Measurements from ENCODE around the gene DIO3. TPM values are rescaled to one million over a fixed set of nuclear protein-coding genes. Genes with fewer than 3 reads are reported as not detected.
"Not testable (repeated sequence)": the region's sequence is repeated elsewhere in the genome, so short reads cannot be mapped to it uniquely, and the experiment has no call there.

Gene DIO3
- total RNA-seq, 1 donor from 2014 or later, result 16.1 TPM

- Mint-ChIP-seq H3K4me3 (peak overlapping the region; percentile 89), H3K27ac (no peak overlapping the region), H3K36me3 (no peaks in the 10 kb centered on the region), H3K27me3 (peaks cover 84% of the 10 kb centered on the region), H3K9me3 (no peaks in the 10 kb centered on the region), H3K4me1 (ENCODE audit: unreplicated experiment) (peaks cover 15% of the 10 kb centered on the region)
- no peak for DNase-seq (ENCODE audit: extremely low spot score, unreplicated experiment)
- TF ChIP-seq CTCF (conservative IDR thresholded peaks at IDR 0.05), result peak; percentile 48
Measured at GRCh38 chr14:101564819-101565698, 3.8 kb downstream of the DIO3 start.

DNA sequence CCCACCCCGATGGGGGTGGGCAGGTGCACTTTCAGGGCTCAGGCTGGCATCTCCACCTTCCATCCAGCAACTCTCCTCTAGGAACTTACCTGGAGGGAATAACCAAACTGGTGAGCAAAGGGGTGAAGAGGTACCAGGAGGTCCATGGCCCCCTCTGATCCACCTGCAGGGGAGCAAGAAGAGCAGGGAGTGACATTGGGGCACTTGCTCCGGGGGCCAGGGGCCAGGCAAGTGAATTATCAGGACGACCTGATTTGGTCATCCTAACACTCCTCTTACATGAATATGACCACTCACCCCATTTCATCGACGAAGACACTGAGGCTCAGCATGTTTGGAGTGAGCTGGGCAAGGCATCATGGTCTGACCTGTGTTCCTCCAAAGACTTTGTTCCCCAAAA is 6.0 kb downstream of the DIO3 start:
- Mint-ChIP-seq H3K4me3 (no peak overlapping the region), H3K36me3 (no peaks in the 10 kb centered on the region), H3K27ac (no peak overlapping the region), H3K27me3 (peaks cover 86% of the 10 kb centered on the region), H3K4me1 (ENCODE audit: unreplicated experiment) (peaks cover 15% of the 10 kb centered on the region), H3K9me3 (no peaks in the 10 kb centered on the region)
- no peak for TF ChIP-seq CTCF (conservative IDR thresholded peaks at IDR 0.05)
- DNase-seq (ENCODE audit: extremely low spot score, unreplicated experiment), result no peak

GRCh38 chr14:101571004-101571403 is 9.7 kb downstream of the DIO3 start:
- H3K9me3 Mint-ChIP-seq, result no peaks in the 10 kb centered on the region
- DNase-seq (ENCODE audit: extremely low spot score, unreplicated experiment), result no peak
- TF ChIP-seq CTCF (conservative IDR thresholded peaks at IDR 0.05), result no peak
- no peaks in the 10 kb centered on the region for H3K36me3 Mint-ChIP-seq
- H3K4me1 Mint-ChIP-seq (ENCODE audit: unreplicated experiment), result no peaks in the 10 kb centered on the region
- no peak overlapping the region for H3K27ac Mint-ChIP-seq
- H3K4me3 Mint-ChIP-seq, result no peak overlapping the region
- peaks cover 67% of the 10 kb centered on the region for H3K27me3 Mint-ChIP-seq

GRCh38 chr14:101572526-101572925 is 11.2 kb downstream of the DIO3 start:
- not testable (repeated sequence) for DNase-seq (ENCODE audit: extremely low spot score, unreplicated experiment); H3K4me3 Mint-ChIP-seq; H3K4me1 Mint-ChIP-seq (ENCODE audit: unreplicated experiment); H3K9me3 Mint-ChIP-seq; H3K27ac Mint-ChIP-seq; H3K36me3 Mint-ChIP-seq
- H3K27me3 Mint-ChIP-seq, result peaks cover 58% of the 10 kb centered on the region

DNA sequence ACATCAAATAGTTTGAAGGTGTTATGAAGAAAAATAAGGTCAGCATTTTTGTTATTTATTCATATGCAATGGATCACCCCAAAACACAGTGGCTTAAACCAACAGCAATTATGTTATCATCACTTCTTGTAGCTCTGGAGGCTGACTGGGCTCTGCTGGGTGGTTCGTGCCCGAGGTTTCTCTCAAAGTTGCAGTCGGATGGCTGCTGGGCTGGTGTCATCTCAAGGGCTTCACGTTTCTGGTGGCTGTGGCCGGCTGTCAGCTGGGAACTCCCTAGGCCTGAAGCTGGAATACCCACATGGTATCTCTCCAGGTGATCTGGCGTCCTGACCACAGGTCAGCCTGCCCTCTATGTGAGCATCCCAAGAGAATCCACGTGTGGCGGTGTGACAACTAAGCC is 12.0 kb downstream of the DIO3 start:
- Mint-ChIP-seq H3K27me3 (peaks cover 56% of the 10 kb centered on the region), H3K36me3 (no peaks in the 10 kb centered on the region), H3K27ac (no peak overlapping the region), H3K9me3 (no peaks in the 10 kb centered on the region), H3K4me3 (no peak overlapping the region), H3K4me1 (ENCODE audit: unreplicated experiment) (no peaks in the 10 kb centered on the region)
- no peak for TF ChIP-seq CTCF (conservative IDR thresholded peaks at IDR 0.05)
- DNase-seq (ENCODE audit: extremely low spot score, unreplicated experiment), result no peak

GRCh38 chr14:101575581-101575980 is 14.3 kb downstream of the DIO3 start:
- no peak for DNase-seq (ENCODE audit: extremely low spot score, unreplicated experiment)
- H3K27me3 Mint-ChIP-seq, result peaks cover 45% of the 10 kb centered on the region
- no peaks in the 10 kb centered on the region for H3K9me3 Mint-ChIP-seq
- H3K36me3 Mint-ChIP-seq, result no peaks in the 10 kb centered on the region
- H3K27ac Mint-ChIP-seq, result no peak overlapping the region
- TF ChIP-seq CTCF (conservative IDR thresholded peaks at IDR 0.05), result no peak
- H3K4me3 Mint-ChIP-seq, result no peak overlapping the region
- H3K4me1 Mint-ChIP-seq (ENCODE audit: unreplicated experiment), result no peaks in the 10 kb centered on the region
